Kidney (tissue), 14 donors: ENCODE measurements around the gene FASTK. TPM values are rescaled to one million over a fixed set of nuclear protein-coding genes. Genes with fewer than 3 reads are reported as not detected.

Experiments used
- DNase-seq, 5 donors: peaks; one replicate each; pipeline ENCODE4 v3.0.0-alpha.2; 2013 to 2020
- FAIRE-seq: peaks from 2 replicates; lab custom pipeline; 2012; peaks lifted over from hg19 to GRCh38; lab: Jason Lieb, UNC
- H3K27ac ChIP-seq, 2 donors: one replicate each; pipeline ENCODE4 v1.7.0; 2013; ENCODE audit warnings: low read depth in 2 of 2, low read length in 2 of 2, inconsistent platforms in 1 of 2
- H3K27me3 ChIP-seq: one replicate; pipeline ENCODE4 v1.7.1; 2013; ENCODE audit warnings: low read length, inconsistent platforms; ENCODE audit not compliant: control insufficient read depth, insufficient read depth
- H3K36me3 ChIP-seq, 3 donors: one replicate each; pipeline versions ENCODE4 v1.7.0 to v1.7.1; 2013; ENCODE audit warnings: low read length in 3 of 3, control low read depth in 1 of 3, inconsistent platforms in 1 of 3; ENCODE audit not compliant: insufficient read depth in 3 of 3, control insufficient read depth in 2 of 3
- H3K4me1 ChIP-seq, 3 donors: one replicate each; pipeline versions ENCODE4 v1.7.0 to v1.7.1; 2013; ENCODE audit warnings: low read length in 3 of 3, inconsistent platforms in 1 of 3, low read depth in 1 of 3; ENCODE audit not compliant: control insufficient read depth in 2 of 3, insufficient read depth in 2 of 3
- H3K4me3 ChIP-seq, 3 donors: one replicate each; pipeline versions ENCODE4 v1.7.0 to v1.8.1; 2013; ENCODE audit warnings: low read length in 3 of 3, control low read depth in 1 of 3, inconsistent platforms in 1 of 3
- H3K9ac ChIP-seq, 3 donors: one replicate each; pipeline versions ENCODE4 v1.7.0 to v1.7.1; 2013; ENCODE audit warnings: low read length in 3 of 3, control low read depth in 1 of 3, inconsistent platforms in 1 of 3
- H3K9me3 ChIP-seq, 3 donors: one replicate each; pipeline versions ENCODE4 v1.7.0 to v1.7.1; 2013; ENCODE audit warnings: low read length in 3 of 3, control low read depth in 1 of 3, inconsistent platforms in 1 of 3; ENCODE audit not compliant: control insufficient read depth in 2 of 3, insufficient read depth in 1 of 3
- CTCF ChIP-seq: IDR thresholded peaks from 3 replicates; pipeline ENCODE4 v1.5.1; 2012; ENCODE audit warnings: mild to moderate bottlenecking, moderate library complexity, borderline replicate concordance; ENCODE audit not compliant: insufficient read depth; ENCODE audit errors: extremely low read depth
- intact Hi-C: fragments of 100-400 bp; cut with DNase I; formaldehyde crosslinking; loops from one replicate; pipeline ENCODE4 v1.11.1; 2022
- polyA plus RNA-seq: library from polyadenylated mRNA; stranded (reverse); fragments of 350-450 nt; fragmentation: Illumina TruSeq; extraction: RNeasy Lipid Tissue Mini Kit (QIAGEN cat#74804); gene quantifications from one replicate; pipeline ENCODE4 v1.2.3, GENCODE V29; 2014; ENCODE audit warnings: low read depth, low replicate concordance; ENCODE audit not compliant: insufficient read depth
- total RNA-seq: library from RNA; stranded (reverse); fragmentation: NEBNext Ultra II Directional; extraction: Animal tissue kit (Norgen Biotek cat#: 25700); gene quantifications from one replicate; pipeline ENCODE4 v1.2.1, GENCODE V29; 2021
- donor health status: control.
- donor health status: control.
- donor health status: control.
- donor health status: control.
- donor health status: control.
- donor health status: DM: yes; HTN: yes; CAD: no.
- donor health status: Normal renal cell carcinoma (clear cell type).

Gene FASTK
- total and polyA plus RNA-seq, 2 donors from 2014 or later: 71.2 to 116 TPM

- peaks cover 0 to 30% (median 6%) of the 10 kb centered on the region in 3 donors for H3K4me1 ChIP-seq
- intact Hi-C loops: no loop called here
- DNase-seq: peak in 3 of 5 donors; percentile 16 to 79 (median 64)
- TF ChIP-seq CTCF: no peak
- H3K9ac ChIP-seq: no peak overlapping the region
- H3K36me3 ChIP-seq: peaks cover 2 to 13% (median 13%) of the 10 kb centered on the region in 3 donors
- no peak overlapping the region for H3K4me3 ChIP-seq
- H3K27ac ChIP-seq: no peak overlapping the region
- H3K27me3 ChIP-seq: no peaks in the 10 kb centered on the region
- H3K9me3 ChIP-seq: no peaks in the 10 kb centered on the region
- FAIRE-seq: no peak
Observed at GRCh38 chr7:151076863-151077704, 3.5 kb downstream of the FASTK start.

GRCh38 chr7:151075978-151076426, 4.6 kb downstream of the FASTK start:
- Histone ChIP-seq H3K9me3 (no peaks in the 10 kb centered on the region), H3K36me3 (peaks cover 2 to 21% (median 13%) of the 10 kb centered on the region in 3 donors), H3K27me3 (no peaks in the 10 kb centered on the region), H3K27ac (no peak overlapping the region), H3K9ac (no peak overlapping the region), H3K4me3 (no peak overlapping the region), H3K4me1 (peaks cover 0 to 20% (median 6%) of the 10 kb centered on the region in 3 donors)
- DNase-seq: peak in 2 of 5 donors; percentile 45 to 73
- no peak for TF ChIP-seq CTCF
- FAIRE-seq: no peak
- intact Hi-C loops: no loop called here

GRCh38 chr7:151075662-151075971, 5.0 kb downstream of the FASTK start:
- no peak for FAIRE-seq
- Histone ChIP-seq H3K9ac (no peak overlapping the region), H3K36me3 (peaks cover 2 to 23% (median 13%) of the 10 kb centered on the region in 3 donors), H3K9me3 (no peaks in the 10 kb centered on the region), H3K4me3 (no peak overlapping the region), H3K27me3 (no peaks in the 10 kb centered on the region), H3K27ac (no peak overlapping the region), H3K4me1 (peaks cover 0 to 20% (median 6%) of the 10 kb centered on the region in 3 donors)
- TF ChIP-seq CTCF: no peak
- peak in 2 of 5 donors; percentile 47 to 54 for DNase-seq
- intact Hi-C loops: no loop called here
